ENCODE measurements around the gene MAP4K1. TPM values are rescaled to one million over a fixed set of nuclear protein-coding genes. Genes with fewer than 3 reads are reported as not detected.
"Not testable (repeated sequence)": the region's sequence is repeated elsewhere in the genome, so short reads cannot be mapped to it uniquely, and the experiment has no call there.

MAP4K1 gene
- total RNA-seq, 1 donor from 2014 or later, result 9.0 TPM

- DNase-seq (ENCODE audit: low spot score), result no peak
Observed at GRCh38 chr19:38650911-38651584, 33.3 kb upstream of the MAP4K1 start.

DNA sequence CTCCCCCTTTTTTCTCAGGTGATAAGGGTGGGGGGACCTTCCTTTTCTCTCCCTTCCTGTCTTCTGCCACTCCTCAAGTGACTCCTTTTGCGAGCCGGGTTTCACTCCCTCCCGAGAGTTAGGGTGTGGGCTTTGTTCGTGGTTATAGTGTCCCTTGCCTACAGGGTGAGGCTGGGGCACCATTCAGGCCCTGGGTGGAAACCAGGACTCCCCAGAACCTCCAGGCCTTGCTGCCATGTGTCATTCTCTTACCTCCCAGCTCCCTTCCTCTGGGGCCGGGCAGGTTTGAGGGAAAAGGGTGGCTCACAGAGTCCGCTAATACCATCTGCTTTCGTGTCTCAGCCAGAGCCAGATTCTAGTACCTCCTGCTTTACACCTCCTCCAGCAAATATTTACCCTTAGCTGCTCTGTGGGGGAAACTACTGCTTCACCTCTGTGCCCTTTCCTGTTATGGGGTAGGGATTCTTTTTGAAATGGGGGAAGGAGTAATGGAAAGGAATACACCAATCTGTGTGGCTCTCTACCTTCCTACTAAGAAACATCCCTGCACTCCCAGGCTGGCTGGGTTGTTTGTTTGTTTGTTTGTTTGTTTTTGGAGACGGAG, 32.5 kb upstream of the MAP4K1 start:
- DNase-seq (ENCODE audit: low spot score), result no peak

GRCh38 chr19:38649305-38650171, 31.8 kb upstream of the MAP4K1 start:
- peak; percentile 81 for DNase-seq (ENCODE audit: low spot score)

- no peak for DNase-seq (ENCODE audit: low spot score)
Observed at GRCh38 chr19:38648769-38649304, 31.1 kb upstream of the MAP4K1 start.

- DNase-seq (ENCODE audit: low spot score), result no peak
Observed at GRCh38 chr19:38647966-38648768, 30.4 kb upstream of the MAP4K1 start.

DNA sequence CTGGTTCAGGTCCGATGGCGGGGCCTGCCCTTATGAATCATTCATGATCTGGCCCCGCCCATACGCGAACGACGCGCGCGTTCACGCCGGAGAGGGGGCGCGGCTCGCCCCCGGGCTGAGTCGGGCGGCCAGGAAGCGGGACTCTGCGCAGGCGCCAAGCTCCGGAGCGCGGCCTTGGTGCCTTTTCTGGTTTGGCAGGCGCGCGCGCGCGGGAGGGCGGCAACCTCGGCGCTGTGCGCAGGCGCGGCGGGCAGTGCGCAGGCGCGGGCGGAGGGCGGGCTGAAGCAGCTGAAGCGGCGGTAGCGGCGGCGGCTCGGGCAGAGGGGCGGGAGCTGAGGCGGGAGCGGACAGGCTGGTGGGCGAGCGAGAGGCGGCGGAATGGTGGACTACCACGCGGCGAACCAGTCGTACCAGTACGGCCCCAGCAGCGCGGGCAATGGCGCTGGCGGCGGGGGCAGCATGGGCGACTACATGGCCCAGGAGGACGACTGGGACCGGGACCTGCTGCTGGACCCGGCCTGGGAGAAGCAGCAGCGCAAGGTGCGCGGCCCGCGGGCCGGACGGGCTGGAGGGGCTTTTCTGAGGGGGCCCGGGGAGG, 29.7 kb upstream of the MAP4K1 start, which contains the start of gene ACTN4:
Gene ACTN4 (plus strand): TSS at position 282 of the 598 bp plus-strand sequence. CDS start 97 bp downstream, at position 379.
- peak; percentile 99 for DNase-seq (ENCODE audit: low spot score)

- DNase-seq (ENCODE audit: low spot score), result no peak
Observed at GRCh38 chr19:38644719-38645118, 27.0 kb upstream of the MAP4K1 start.

GRCh38 chr19:38642176-38642575, 24.4 kb upstream of the MAP4K1 start:
- DNase-seq (ENCODE audit: low spot score), result no peak

DNA sequence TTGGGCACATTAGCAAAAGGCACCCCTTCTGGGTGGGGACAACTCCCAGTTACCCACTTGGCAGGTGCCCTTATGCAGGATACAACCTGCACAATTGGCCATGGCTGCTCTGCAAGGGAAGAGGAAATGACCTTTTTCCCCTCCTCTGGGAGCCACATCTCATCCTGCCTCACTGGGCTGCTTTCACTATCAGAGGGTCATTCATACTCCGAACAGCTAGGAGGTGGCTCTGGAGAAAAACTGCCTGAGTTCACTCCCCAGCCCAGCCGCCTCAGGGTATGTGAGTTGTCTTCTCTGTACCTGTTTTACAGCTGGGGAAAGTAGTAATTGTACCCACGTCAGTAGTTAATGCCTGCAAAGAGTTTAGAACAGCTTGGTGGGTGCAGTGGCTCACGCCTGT, 22.6 kb upstream of the MAP4K1 start:
- DNase-seq (ENCODE audit: low spot score), result no peak

DNA sequence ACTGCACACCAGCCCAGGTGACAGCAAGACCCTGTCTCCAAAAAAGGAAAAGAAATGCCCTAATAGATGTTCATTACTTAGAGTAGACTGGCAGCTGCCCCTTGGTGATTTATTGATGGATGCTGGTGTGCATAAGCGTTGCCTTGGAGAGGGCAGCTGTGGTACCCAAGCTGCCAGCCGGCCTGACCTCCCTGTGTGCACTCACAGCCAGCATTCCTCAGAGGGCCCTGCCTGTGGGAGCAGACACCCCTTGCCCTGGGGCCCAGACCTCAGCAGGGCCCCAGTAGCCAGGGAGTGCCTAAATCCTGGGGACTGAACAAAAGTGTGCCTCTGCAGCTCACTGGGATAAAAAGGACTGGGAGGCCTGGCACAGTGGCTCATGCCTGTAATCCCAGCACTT, 21.9 kb upstream of the MAP4K1 start:
- DNase-seq (ENCODE audit: low spot score), result no peak

DNA sequence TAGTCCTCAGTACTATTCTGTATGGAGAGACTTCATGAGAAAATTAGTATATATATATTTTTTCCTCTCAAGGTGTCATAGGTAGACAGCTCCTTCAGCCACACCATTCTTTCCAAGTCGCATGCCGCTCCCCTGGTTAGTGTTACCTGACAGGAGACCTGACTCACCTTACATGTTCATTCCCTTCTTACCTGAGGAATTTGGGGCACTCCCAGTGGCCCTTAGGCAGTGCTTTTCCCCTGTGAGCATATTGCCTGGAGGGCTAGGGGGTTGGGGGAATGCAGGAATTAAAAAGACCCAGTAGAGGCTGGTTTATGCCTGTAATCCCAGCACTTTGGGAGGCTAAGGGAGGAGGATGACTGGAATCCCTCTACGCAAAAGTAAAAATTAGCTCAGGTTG, 20.7 kb upstream of the MAP4K1 start:
- DNase-seq (ENCODE audit: low spot score), result no peak

DNA sequence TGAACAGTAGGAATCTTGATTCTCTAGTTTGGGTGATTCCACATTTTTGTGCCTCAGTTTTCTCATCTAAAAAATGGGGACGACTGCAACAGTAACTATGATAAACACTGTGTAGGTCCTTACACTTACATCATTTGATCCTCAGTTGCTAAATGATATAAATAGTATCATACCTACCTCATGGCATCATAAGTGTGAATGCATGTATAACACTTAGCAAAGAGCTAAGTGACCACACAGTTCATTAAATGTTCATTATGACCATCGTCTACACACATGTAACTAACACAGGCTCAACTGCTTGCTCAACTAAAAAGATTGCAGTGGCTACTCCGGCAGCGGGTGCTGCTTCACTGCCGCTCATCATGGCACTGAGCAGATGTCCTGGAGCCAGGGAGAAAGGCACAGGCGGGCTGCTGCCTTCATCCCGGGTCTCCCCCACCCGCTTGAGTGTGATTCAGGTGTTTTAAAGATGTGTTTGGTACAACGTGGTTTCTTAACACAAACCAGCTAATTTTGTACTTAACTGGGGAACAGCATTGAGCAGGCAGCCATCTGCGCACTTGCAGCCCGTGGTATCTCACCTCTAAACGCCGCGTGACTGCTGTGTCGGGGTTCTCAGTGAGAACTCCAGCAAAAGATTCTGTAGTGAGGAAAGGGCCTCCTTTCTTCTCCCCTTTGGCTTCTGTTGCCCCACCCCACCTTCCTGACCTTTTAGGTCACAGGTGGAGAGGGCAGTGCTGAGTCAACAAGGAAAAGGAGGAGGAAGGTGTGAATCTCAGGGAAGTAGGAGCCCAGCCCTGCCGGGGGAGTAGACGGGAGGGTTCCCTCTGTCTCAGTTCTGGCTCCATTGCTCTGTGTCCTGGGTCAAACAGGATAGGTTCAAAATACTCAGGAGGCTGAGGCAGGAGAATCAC, 18.0 kb upstream of the MAP4K1 start:
- no peak for DNase-seq (ENCODE audit: low spot score)

- DNase-seq (ENCODE audit: low spot score), result peak; percentile 78
Observed at GRCh38 chr19:38634757-38635482, 17.2 kb upstream of the MAP4K1 start.

GRCh38 chr19:38632476-38633213, 14.9 kb upstream of the MAP4K1 start:
- DNase-seq (ENCODE audit: low spot score), result no peak

DNA sequence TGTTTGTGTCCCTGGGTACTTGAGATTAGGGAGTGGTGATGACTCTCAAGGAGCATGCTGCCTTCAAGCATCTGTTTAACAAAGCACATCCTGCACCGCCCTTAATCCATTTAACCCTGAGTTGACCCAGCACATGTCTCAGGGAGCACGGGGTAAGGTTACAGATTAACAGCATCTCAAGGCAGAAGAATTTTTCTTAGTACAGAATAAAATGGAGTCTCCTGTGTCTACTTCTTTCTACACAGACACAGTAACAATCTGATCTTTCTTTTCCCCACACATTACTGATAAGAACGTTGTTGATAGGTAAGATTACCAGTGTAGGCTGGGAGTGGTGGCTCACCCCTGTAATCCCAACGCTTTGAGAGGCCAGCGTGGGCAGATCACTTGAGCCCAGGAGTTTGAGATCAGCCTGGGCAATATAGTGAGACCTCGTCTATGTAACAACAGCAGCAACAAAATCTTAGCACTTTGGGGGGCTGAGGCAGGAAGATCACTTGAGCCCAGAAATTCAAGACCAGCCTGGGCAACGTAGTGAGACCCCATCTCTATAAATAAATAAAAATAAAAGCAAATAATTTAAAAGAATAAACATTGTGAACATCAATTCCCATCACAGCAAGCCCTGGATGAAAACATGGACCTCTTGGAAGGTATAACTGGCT, 14.2 kb upstream of the MAP4K1 start:
- not testable (repeated sequence) for DNase-seq (ENCODE audit: low spot score)

DNA sequence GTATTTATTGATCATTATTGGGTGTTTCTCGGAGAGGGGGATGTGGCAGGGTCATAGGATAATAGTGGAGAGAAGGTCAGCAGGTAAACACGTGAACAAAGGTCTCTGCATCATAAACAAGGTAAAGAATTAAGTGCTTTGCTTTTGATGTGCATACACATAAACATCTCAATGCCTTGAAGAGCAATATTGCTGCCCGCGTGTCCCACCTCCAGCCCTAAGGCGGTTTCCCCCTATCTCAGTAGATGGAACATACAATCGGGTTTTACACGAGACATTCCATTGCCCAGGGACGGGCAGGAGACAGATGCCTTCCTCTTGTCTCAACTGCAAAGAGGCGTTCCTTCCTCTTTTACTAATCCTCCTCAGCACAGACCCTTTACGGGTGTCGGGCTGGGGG, 13.5 kb upstream of the MAP4K1 start:
- DNase-seq (ENCODE audit: low spot score), result not testable (repeated sequence)

- no peak for DNase-seq (ENCODE audit: low spot score)
Observed at GRCh38 chr19:38629568-38629967, 11.8 kb upstream of the MAP4K1 start.

DNA sequence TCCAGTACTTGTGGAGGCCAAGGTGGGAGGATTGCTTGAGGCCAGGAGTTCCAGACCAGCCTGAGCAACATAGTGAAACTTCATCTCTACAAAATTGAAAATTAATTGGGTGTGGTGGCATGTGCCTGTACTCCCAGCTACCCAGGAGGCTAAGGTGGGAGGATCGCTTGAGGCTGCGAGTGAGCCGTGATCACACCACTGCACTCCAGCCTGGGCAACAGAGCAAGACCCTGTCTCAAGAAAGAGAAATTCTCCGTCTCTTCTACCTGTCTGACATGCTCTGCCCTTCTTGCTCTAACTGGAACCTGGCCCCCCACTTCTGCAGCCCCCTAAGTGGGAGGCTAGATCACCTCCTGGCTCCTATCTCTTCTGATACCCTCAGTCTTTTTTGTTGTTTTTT, 8.6 kb upstream of the MAP4K1 start:
- DNase-seq (ENCODE audit: low spot score), result no peak
